ENCODE measurements around the gene TFB2M.
"Not testable (repeated sequence)": the region's sequence is repeated elsewhere in the genome, so short reads cannot be mapped to it uniquely, and the experiment has no call there.

DNA sequence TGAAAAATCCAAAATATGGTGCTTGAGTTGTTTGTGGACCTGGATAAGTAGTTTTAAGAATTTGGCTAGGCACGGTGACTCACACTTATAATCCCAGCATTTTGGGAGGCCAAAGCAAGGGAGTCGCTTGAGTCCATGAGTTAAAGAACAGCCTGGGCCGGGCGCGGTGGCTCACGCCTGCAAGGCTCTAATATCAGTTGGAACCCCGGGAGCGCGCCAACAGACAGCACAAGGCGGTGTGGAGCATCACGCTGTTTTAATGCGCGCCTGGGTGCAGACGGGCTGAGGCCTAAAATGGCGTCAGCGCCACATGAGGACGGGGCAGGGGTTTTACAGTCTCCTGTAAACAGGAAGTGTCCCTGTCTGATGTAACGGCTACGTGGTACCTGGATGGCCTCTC is 39.2 kb upstream of the TFB2M start:
- not testable (repeated sequence) for TF ChIP-seq TAF1, POLR2AphosphoS5, POLR2A, POU2F2 (IDR thresholded peaks at IDR 0.05; ENCODE audit: low read depth, low read length)

Measured in GM12891 (cell line).